NCI-H187 treated with DMSO at 0.1 percent for 48 hours (cell line): ENCODE results near the gene MAFG.

Source experiments
- DNase-seq: peaks from one replicate; lab custom pipeline; 2025; lab: John Stamatoyannopoulos, UW

MAFG gene

GRCh38 chr17:81868674-81869220 lies 58.8 kb downstream of the MAFG start:
- no peak for DNase-seq
